HG02884 (cell line): ENCODE data around the gene DIO3.

Experiments
- ATAC-seq: cut with Tn5 transposase; IDR thresholded peaks from one replicate; pipeline ENCODE4 v1.9.1; 2021; ENCODE audit warnings: mild to moderate bottlenecking, moderate library complexity; ENCODE audit not compliant: unreplicated experiment

DIO3 gene

GRCh38 chr14:101561145-101561896, at the start of gene DIO3:
DIO3 (plus strand) TSS chr14:101561495.
- ATAC-seq: no peak

- ATAC-seq: no peak
Measured at GRCh38 chr14:101511620-101512375, 49.5 kb upstream of the DIO3 start.

GRCh38 chr14:101512376-101512695, 49.0 kb upstream of the DIO3 start:
- no peak for ATAC-seq

- ATAC-seq: no peak
Measured at GRCh38 chr14:101514136-101514535, 47.2 kb upstream of the DIO3 start.

DNA sequence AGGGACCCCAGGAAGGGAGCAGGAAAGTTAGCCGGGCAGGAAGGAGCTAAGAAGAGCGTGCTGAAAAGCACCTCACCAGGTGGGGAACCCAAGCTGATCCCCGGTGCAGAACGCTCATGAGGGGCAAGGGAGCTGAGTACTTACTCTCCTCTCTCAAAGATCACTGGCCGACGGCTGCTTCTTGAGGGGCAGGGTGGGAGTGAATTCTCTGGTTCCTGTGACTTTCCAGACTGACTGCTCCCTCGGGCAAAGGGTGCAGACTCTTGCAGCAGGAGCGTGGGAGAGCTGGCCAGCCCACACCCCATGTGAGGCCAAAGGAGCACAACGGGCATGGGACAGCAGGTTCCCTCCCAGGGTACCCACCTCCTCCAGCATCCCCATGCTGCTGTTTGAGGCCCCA, 44.9 kb upstream of the DIO3 start:
- ATAC-seq: no peak

GRCh38 chr14:101518611-101519473, 42.5 kb upstream of the DIO3 start:
- no peak for ATAC-seq

GRCh38 chr14:101520621-101521472, 40.4 kb upstream of the DIO3 start:
- no peak for ATAC-seq

- ATAC-seq: no peak
Measured at GRCh38 chr14:101521473-101521915, 39.8 kb upstream of the DIO3 start.

- ATAC-seq: no peak
Measured at GRCh38 chr14:101521978-101522377, 39.3 kb upstream of the DIO3 start.

DNA sequence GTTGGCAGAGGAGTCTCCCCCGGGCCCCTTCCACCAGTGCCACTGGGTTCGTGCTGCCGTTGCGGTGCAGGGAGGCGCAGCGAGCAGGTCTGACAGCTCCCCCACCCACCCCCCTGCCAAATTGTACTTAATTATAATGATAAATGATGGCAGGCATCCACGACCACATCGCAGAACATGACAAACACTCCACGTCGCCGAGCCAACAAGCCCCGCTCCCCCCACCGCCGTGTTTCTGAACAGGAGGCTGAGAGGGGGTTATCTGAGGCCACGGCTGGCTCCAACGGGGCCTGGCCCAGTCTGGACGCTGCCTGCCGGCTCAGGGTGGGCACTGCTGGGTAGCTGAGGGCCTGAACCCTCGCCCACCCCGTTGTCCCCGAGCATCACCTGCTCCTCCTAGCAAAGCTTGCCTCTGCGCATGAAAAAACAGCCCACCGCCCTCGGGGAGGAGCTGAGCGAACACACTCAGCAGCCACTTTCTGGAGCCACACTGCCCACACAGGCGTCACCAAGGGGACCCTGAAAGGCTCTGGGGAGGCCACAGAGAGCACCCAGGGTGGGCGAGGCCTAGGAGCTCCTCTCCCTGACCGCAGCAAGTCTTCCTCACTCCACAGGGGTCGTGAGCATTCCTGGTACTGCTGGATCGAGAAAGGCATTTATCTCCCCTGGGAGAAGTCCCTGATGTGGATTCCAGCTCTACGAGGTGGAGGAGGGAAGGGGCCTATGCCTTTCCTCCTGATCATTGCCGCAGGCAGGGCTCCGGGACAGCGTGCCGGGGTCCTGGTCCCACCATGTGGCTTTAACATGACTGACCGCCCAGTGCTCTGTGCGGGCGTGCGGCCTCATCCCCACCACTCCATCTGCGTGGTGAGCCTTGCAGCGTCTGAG, 35.4 kb upstream of the DIO3 start:
- no peak for ATAC-seq

GRCh38 chr14:101527987-101528386, 33.3 kb upstream of the DIO3 start:
- ATAC-seq: no peak

DNA sequence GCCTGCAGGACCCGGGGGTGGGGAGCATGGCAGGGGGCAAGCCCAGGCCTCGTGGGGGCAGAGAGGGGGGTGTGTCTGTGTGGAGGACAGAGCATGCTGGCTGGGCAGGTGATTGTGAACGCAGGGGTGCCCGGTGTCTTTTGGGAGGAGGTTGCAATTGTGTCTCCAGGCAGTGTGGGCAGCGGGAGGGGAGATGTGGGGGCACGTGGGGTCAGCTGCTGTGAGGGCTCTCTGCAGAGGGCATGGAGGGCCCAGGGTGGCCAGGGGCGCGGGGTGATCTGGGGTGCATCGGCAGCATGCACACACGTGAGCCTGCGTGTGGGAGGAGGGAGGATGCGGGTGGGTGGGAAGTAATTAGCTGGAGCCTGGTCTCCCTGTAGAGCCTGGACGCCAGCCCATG, 32.2 kb upstream of the DIO3 start:
- ATAC-seq: no peak

GRCh38 chr14:101534198-101534597, 27.1 kb upstream of the DIO3 start:
- ATAC-seq: no peak

DNA sequence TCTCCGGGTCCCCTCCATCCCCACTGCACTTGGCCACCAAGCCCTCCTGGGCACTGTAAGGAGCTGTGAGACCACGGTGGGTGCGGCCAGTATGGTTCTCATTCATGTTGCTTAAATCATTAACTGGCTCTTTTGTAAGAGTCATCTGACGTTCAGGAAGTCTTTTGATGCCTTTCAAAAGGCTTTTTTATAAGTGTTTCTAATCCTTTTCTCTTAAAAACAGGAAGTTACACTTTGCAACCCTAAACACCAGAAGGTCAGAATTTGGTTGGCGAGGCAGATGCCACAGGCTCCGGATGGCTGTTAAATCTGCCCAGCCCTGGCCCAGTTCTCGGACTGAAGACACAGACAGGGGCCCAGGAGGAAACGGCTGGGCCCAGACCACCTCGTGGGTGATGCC, 26.1 kb upstream of the DIO3 start:
- no peak for ATAC-seq

DNA sequence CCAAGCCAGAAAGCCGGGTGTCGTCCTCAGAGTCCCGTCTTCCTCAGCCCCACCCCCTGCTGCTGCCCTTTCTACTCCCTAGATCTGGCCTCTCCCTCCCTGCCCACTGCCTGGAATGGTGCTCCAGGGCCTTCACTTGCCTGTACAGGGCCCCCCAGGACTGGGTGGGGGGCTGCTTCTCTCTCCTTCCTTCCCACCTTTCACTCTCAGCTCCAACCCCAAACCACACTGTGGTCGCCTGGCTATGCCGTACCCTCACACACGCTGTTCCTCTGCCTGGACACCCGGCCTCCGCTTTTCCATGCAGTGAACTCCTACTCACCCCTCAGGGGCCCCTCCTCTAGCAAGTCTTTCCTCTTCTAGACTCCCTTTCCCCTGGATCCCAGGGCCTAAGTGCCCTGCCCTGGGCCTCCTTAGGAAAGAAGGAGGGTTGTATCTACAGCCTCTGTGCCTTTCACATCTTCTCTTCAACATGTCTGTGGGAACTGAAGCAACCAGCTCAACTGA, 25.5 kb upstream of the DIO3 start:
- ATAC-seq: no peak

DNA sequence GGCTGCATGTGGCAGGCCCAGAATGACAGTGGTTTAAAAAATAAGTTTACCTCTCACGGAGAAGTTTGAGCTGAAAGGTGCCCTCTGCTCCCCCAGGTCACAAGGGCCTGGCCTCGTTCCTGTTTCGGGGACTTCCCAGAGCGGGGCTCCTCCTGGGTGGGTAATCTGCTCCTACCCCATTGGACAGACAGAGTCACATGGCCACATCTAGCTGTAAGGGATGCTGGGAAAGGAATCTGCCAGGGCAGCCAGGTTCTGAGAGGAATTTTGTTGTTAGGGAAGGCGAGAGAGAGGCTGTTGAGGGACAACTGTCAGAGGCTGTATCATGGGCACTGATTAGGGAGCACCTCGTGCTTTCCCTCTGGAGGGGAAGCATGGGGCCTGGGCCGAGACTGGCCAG, 24.0 kb upstream of the DIO3 start:
- no peak for ATAC-seq

DNA sequence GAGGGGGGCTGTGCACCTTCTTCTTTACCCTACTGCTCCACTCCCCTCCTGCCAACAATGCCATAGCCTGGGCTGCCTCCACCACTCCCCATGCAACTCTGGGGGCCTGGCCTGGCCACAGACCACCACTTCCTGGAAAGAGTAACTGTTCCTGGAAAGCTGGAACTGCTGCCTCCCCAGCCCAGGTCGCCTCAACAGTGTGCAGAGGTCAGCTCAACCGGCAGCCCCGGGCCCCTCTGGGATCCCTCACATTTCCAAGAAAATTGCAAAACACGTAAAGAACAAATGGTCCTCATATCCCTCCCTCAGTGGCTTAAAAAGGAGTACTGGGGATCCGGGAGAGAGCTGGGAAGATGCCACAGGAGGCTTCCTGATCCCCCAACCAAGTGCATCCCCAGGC, 22.4 kb upstream of the DIO3 start:
- ATAC-seq: no peak

GRCh38 chr14:101539880-101540279, 21.4 kb upstream of the DIO3 start:
- no peak for ATAC-seq
